PC-3 (cell line): ENCODE data around the gene CIB4. TPM values are rescaled to one million over a fixed set of nuclear protein-coding genes. Genes with fewer than 3 reads are reported as not detected.

Source experiments
- ATAC-seq: fragments of 200-7000 bp; cut with Tn5 transposase; 2 replicates; pipeline ENCODE4 v1.9.1; 2020; ENCODE audit warnings: mild to moderate bottlenecking, moderate library complexity
- BruUV-seq: library from RNA; stranded (reverse); fragments of 400-500 nt; replicated peaks from 2 replicates; lab custom pipeline; 2021; lab: Mats Ljungman, UMichigan
- CTCF ChIA-PET: fragments of 300-600 bp; sonication (Branson Sonifier 250); formaldehyde crosslinking; loops from one replicate; lab custom pipeline; 2022; ENCODE audit warnings: antibody characterized with exemption; lab: Charles Lee
- POLR2A ChIA-PET: fragments of 300-600 bp; sonication (Branson Sonifier 250); formaldehyde crosslinking; loops from one replicate; lab custom pipeline; 2022; ENCODE audit warnings: antibody characterized with exemption; ENCODE audit not compliant: unreplicated experiment; lab: Charles Lee
- DNase-seq: peaks from one replicate; pipeline ENCODE4 v3.0.0-alpha.2; 2015
- H2AFZ ChIP-seq: fragments of 300-600 bp; sonication (generic); 2 replicates; pipeline ENCODE4 v1.6.0; 2016; ENCODE audit warnings: antibody characterized with exemption, low read length
- H3F3A ChIP-seq: fragments of 300-600 bp; sonication (generic); one replicate; pipeline ENCODE4 v1.6.0; 2017; ENCODE audit warnings: antibody characterized with exemption, low read length, control low read depth, mild to moderate bottlenecking; ENCODE audit not compliant: unreplicated experiment
- H3K27ac ChIP-seq: fragments of 300-600 bp; sonication (generic); 2 replicates; pipeline ENCODE4 v1.5.1; 2016; ENCODE audit warnings: mild to moderate bottlenecking, low read length
- H3K27me3 ChIP-seq: fragments of 300-600 bp; sonication (generic); 2 replicates; pipeline ENCODE4 v1.6.1; 2016; ENCODE audit warnings: low read length, mixed read lengths
- H3K36me3 ChIP-seq: fragments of 300-600 bp; sonication (generic); 2 replicates; pipeline ENCODE4 v1.6.1; 2016; ENCODE audit warnings: low read depth, mixed run types, low read length, mixed read lengths
- H3K4me1 ChIP-seq: fragments of 300-600 bp; sonication (generic); 2 replicates; pipeline ENCODE4 v1.5.1; 2016; ENCODE audit warnings: low read length; ENCODE audit not compliant: insufficient read depth
- H3K4me2 ChIP-seq: fragments of 300-600 bp; sonication (generic); 2 replicates; pipeline ENCODE4 v1.6.0; 2016; ENCODE audit warnings: low read length
- H3K4me3 ChIP-seq: fragments of 300-600 bp; sonication (generic); 2 replicates; pipeline ENCODE4 v1.5.1; 2016; ENCODE audit warnings: mild to moderate bottlenecking, low read length, mixed read lengths
- H3K79me2 ChIP-seq: fragments of 300-600 bp; sonication (generic); 2 replicates; pipeline ENCODE4 v1.6.1; 2017; ENCODE audit warnings: low read length, mixed read lengths
- H3K9ac ChIP-seq: fragments of 300-600 bp; sonication (generic); 2 replicates; pipeline ENCODE4 v1.6.0; 2016; ENCODE audit warnings: mild to moderate bottlenecking, low read length
- H3K9me2 ChIP-seq: fragments of 300-600 bp; sonication (generic); replicated peaks from 2 replicates; pipeline ENCODE4 v1.6.1; 2016; ENCODE audit warnings: mixed run types, low read length, mixed read lengths
- H3K9me3 ChIP-seq: fragments of 300-600 bp; sonication (generic); 2 replicates; pipeline ENCODE4 v1.6.1; 2016; ENCODE audit warnings: low read length, mixed read lengths
- H4K20me1 ChIP-seq: fragments of 300-600 bp; sonication (generic); 2 replicates; pipeline ENCODE4 v1.6.1; 2016; ENCODE audit warnings: low read length, mixed read lengths
- EZH2 ChIP-seq: fragments of 300-600 bp; sonication (generic); IDR thresholded peaks from one replicate; pipeline ENCODE4 v1.6.1; 2017; ENCODE audit warnings: antibody characterized with exemption, mild to moderate bottlenecking, low read length; ENCODE audit not compliant: unreplicated experiment
- EZH2phosphoT487 ChIP-seq: fragments of 300-600 bp; sonication (generic); IDR thresholded peaks from 2 replicates; pipeline ENCODE4 v1.6.1; 2018; ENCODE audit warnings: mild to moderate bottlenecking, antibody characterized with exemption, low read length, borderline replicate concordance
- intact Hi-C: fragments of 100-400 bp; cut with micrococcal nuclease; formaldehyde crosslinking; loops from 2 replicates; pipeline ENCODE4 v1.9.0; 2023
- total RNA-seq: library from RNA; depleted of rRNA; stranded (reverse); fragments of >200 nt; gene quantifications from 2 replicates; pipeline ENCODE4 v1.2.3, GENCODE V29; 2014
- TF ChIP-seq, protein P1 (sequence below): fragments of 300-600 bp; sonication (generic); conservative IDR thresholded peaks from 2 replicates; pipeline ENCODE4 v1.5.1; 2017; ENCODE audit warnings: antibody characterized with exemption, low read depth, mild to moderate bottlenecking, low read length

Gene CIB4
- total RNA-seq, 1 experiment from 2014 or later: not detected

DNA sequence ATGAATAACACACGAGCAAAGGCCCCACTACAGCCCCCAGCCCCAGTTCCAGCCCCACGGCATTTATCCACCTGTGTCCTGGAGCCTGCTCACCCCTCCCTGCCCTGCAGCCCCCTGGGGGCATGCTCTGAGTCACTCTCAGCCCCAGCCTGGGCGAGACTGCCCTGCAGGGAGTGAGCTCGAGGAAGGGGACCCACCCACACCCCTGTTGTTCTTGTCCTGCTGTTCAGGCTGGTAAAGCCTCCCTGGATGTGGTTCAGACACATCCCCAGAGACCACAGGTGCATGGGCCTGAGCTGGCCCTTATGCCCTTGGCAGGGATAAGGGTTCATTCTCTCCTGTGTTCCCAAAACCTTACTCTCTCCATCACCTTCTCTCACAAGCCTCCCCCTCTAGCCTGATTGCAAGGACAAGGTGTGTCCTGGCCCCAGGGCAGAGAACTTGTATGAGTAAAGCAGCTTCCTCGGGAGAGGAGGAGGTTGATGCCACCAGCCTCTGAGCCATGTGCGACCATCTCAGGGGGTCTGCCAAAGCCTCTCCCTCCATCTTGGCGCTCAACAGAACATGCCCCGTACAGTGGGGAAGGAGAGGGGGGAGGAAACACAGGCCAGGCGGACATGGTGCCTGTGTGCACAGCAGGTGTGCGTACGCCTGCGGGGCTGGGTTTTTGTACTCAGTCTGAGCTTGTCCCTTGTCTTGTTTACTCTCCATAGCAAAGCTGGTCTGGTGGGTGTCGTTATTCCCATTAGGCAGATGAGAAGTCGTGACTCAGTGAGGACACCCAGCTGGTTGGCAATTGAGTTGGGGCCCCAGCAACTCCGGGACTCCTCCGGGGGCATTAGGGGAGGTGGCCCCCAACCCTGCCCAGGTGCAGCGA, 64.4 kb downstream of the CIB4 start:
- intact Hi-C loops: loop anchor here (1.0 kb wide), 1 partner anchor 56 kb away; no protein-coding TSS in a partner anchor
- Histone ChIP-seq H2AFZ (no peak overlapping the region), H3K4me3 (no peak overlapping the region), H3F3A (no peaks in the 10 kb centered on the region), H3K79me2 (no peaks in the 10 kb centered on the region), H3K27ac (no peak overlapping the region), H3K9me2 (no peaks in the 10 kb centered on the region), H4K20me1 (no peaks in the 10 kb centered on the region), H3K9me3 (no peaks in the 10 kb centered on the region), H3K36me3 (no peaks in the 10 kb centered on the region), H3K9ac (no peak overlapping the region), H3K4me1 (no peaks in the 10 kb centered on the region; the same call in 1 of the 2 replicates), H3K27me3 (peaks cover 52% of the 10 kb centered on the region), H3K4me2 (0 out of 2 replicates have a peak overlapping the region, but pooled peaks have one; percentile 17)
- TF ChIP-seq, protein P1, sequence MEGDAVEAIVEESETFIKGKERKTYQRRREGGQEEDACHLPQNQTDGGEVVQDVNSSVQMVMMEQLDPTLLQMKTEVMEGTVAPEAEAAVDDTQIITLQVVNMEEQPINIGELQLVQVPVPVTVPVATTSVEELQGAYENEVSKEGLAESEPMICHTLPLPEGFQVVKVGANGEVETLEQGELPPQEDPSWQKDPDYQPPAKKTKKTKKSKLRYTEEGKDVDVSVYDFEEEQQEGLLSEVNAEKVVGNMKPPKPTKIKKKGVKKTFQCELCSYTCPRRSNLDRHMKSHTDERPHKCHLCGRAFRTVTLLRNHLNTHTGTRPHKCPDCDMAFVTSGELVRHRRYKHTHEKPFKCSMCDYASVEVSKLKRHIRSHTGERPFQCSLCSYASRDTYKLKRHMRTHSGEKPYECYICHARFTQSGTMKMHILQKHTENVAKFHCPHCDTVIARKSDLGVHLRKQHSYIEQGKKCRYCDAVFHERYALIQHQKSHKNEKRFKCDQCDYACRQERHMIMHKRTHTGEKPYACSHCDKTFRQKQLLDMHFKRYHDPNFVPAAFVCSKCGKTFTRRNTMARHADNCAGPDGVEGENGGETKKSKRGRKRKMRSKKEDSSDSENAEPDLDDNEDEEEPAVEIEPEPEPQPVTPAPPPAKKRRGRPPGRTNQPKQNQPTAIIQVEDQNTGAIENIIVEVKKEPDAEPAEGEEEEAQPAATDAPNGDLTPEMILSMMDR: no peak
- no peak for TF ChIP-seq EZH2phosphoT487
- TF ChIP-seq EZH2: no peak
- ATAC-seq: no peak
- DNase-seq: peak; percentile 29
- BruUV-seq: no TSS peak
- CTCF ChIA-PET: interaction anchor here (0.6 to 1.1 kb wide), 3 partner anchors 56 to 337 kb away, joined by 3 to 7 read pairs (median 6); no protein-coding TSS in a partner anchor
- POLR2A ChIA-PET: no interaction called here

DNA sequence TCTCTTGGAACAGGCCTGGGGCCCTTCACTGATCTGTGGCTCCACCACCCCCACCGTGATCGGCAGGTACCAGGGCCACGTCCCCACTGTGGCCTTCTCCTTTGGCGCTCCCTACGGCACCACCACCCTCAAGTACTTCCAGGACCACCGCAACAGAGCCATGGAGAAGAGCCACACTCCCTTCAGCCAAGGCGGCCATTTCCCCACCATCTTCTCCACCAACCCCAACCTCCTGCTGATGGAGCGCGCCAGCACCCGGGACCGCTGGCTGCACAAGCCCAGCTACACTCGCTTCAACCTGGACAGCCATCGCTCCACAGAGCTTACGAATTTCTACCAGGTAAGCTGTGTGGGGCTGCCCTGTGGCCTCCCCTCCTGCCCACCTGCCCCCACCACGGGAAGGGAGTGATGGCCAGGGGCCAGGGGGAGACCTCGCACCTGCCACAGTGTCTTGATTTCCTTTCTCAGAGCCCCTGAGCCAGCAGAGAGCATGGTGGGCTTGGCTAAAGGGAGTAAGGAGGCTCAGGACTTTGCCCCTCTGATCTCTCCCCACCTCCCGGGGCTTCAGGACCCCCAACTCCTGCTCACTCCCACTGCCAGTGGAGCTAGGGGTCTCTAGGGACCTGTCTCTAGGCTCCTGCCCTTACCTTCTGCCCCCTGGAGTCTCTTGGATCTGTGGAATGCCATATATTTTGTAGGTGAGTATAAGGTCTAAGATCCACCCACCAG, 65.2 kb downstream of the CIB4 start:
- peaks cover 52% of the 10 kb centered on the region for H3K27me3 ChIP-seq
- no peaks in the 10 kb centered on the region for H3K9me2 ChIP-seq
- CTCF ChIA-PET: no interaction called here
- H3K4me2 ChIP-seq: no peak overlapping the region
- no peak overlapping the region for H3K27ac ChIP-seq
- DNase-seq (no peak), ATAC-seq (no peak)
- H3K79me2 ChIP-seq: no peaks in the 10 kb centered on the region
- H3K4me1 ChIP-seq: no peaks in the 10 kb centered on the region; the same call in 1 of the 2 replicates
- no peaks in the 10 kb centered on the region for H3K36me3 ChIP-seq
- intact Hi-C loops: no loop called here
- no peak overlapping the region for H3K4me3 ChIP-seq
- H2AFZ ChIP-seq: no peak overlapping the region
- H3F3A ChIP-seq: no peaks in the 10 kb centered on the region
- TF ChIP-seq EZH2: no peak
- no peak for TF ChIP-seq EZH2phosphoT487
- TF ChIP-seq, protein P1: no peak
- H3K9ac ChIP-seq: no peak overlapping the region
- no peaks in the 10 kb centered on the region for H4K20me1 ChIP-seq
- H3K9me3 ChIP-seq: no peaks in the 10 kb centered on the region
- no TSS peak for BruUV-seq
- POLR2A ChIA-PET: no interaction called here
